K562 (cell line): ENCODE measurements around the gene LASP1. TPM values are rescaled to one million over a fixed set of nuclear protein-coding genes. Genes with fewer than 3 reads are reported as not detected.
A peak's percentile ranks its signal among the peaks of the same experiment; 100 is the strongest.

Source experiments
- ATAC-seq: fragments of 200-7000 bp; cut with Tn5 transposase; 3 replicates; pipeline ENCODE4 v1.9.1; 2020; ENCODE audit warnings: moderate library complexity
- BruUV-seq: library from RNA; stranded (reverse); fragments of 400-500 nt; replicated peaks from 2 replicates; lab custom pipeline; 2021; lab: Mats Ljungman, UMichigan
- CTCF ChIA-PET: fragments of 300-600 bp; formaldehyde crosslinking; extraction: SDS; loops from one replicate; lab custom pipeline; 2021; ENCODE audit warnings: low intra/inter-chr PET ratio; lab: Yijun Ruan, JAX
- POLR2A ChIA-PET: fragments of 300-600, 350-650 bp; sonication (Branson Sonifier 250); formaldehyde crosslinking; extraction: SDS; loops from one replicate; lab custom pipeline; 2021; ENCODE audit warnings: antibody characterized with exemption, inconsistent platforms; lab: Yijun Ruan, JAX
- DNase-seq, 4 experiments: peaks; one replicate each; pipeline versions ENCODE4 v3.0.0 to v3.0.0-alpha.2; 2011 to 2018; ENCODE audit warnings: low spot score in 3 of 4, mixed read lengths in 3 of 4; ENCODE audit errors: extremely low read depth in 1 of 4
- FAIRE-seq: peaks from 2 replicates; lab custom pipeline; 2011; peaks lifted over from hg19 to GRCh38; lab: Jason Lieb, UNC
- H2AFZ ChIP-seq: 2 replicates; pipeline ENCODE4 v1.6.0; 2011; ENCODE audit warnings: low read depth, low read length, control low read depth, inconsistent platforms
- H3K27ac ChIP-seq: fragments of 200-600 bp; 3 replicates; pipeline ENCODE4 v1.8.0; 2011; ENCODE audit warnings: low read depth, mild to moderate bottlenecking, control low read depth, inconsistent platforms, low read length, moderate library complexity, mixed read lengths; ENCODE audit errors: extremely low read depth
- H3K27me3 ChIP-seq, 2 experiments: fragments of 300-600 bp in 1 of 2; 2 replicates in 1 of 2; 3 replicates in 1 of 2; pipeline versions ENCODE4 v1.6.0 to v1.8.0; 2011; ENCODE audit warnings: inconsistent platforms in 2 of 2, low read length in 2 of 2, mild to moderate bottlenecking in 1 of 2, mixed read lengths in 1 of 2, moderate library complexity in 1 of 2; ENCODE audit not compliant: control insufficient read depth in 2 of 2, insufficient read depth in 2 of 2
- H3K36me3 ChIP-seq: fragments of 300-600 bp; 3 replicates; pipeline ENCODE4 v1.8.0; 2011; ENCODE audit warnings: mild to moderate bottlenecking, low read length, inconsistent platforms; ENCODE audit not compliant: control insufficient read depth, insufficient read depth
- H3K4me1 ChIP-seq, 2 experiments: fragments of 200-600 bp in 1 of 2; replicated peaks in 1 of 2; 2 replicates in 1 of 2; 3 replicates in 1 of 2; pipeline versions ENCODE4 v1.5.1 to v1.8.0; 2011; ENCODE audit warnings: inconsistent platforms in 2 of 2, low read length in 2 of 2, mild to moderate bottlenecking in 1 of 2, mixed read lengths in 1 of 2, moderate library complexity in 1 of 2; ENCODE audit not compliant: control insufficient read depth in 2 of 2, insufficient read depth in 2 of 2
- H3K4me2 ChIP-seq: 2 replicates; pipeline ENCODE4 v1.6.1; 2011; ENCODE audit warnings: low read length, control low read depth, inconsistent platforms, mixed read lengths; ENCODE audit not compliant: insufficient read depth
- H3K4me3 ChIP-seq: fragments of 200-600 bp; sonication (generic), shearing (Covaris generic); 2 replicates; pipeline ENCODE4 v1.5.1; 2016; ENCODE audit warnings: control low read depth, inconsistent platforms
- H3K79me2 ChIP-seq: fragments of 200-600 bp; 3 replicates; pipeline ENCODE4 v1.8.0; 2011; ENCODE audit warnings: low read length, inconsistent platforms; ENCODE audit not compliant: control insufficient read depth, insufficient read depth
- H3K9ac ChIP-seq, 2 experiments: 2 replicates each; pipeline versions ENCODE4 v1.6.0 to v1.6.1; 2011; ENCODE audit warnings: low read depth in 2 of 2, low read length in 2 of 2, control low read depth in 1 of 2, inconsistent platforms in 1 of 2, mild to moderate bottlenecking in 1 of 2, mixed read lengths in 1 of 2; ENCODE audit not compliant: insufficient read depth in 1 of 2
- H3K9me1 ChIP-seq: one replicate; pipeline ENCODE4 v1.6.0; 2011; ENCODE audit warnings: inconsistent platforms, mild to moderate bottlenecking, low read length, moderate library complexity; ENCODE audit not compliant: control insufficient read depth, insufficient read depth
- H3K9me3 ChIP-seq: replicated peaks from 2 replicates; pipeline ENCODE4 v1.5.1; 2011; ENCODE audit warnings: low read depth, low read length, inconsistent platforms; ENCODE audit not compliant: control insufficient read depth, insufficient read depth
- H4K20me1 ChIP-seq: replicated peaks from 2 replicates; pipeline ENCODE4 v1.6.1; 2011; ENCODE audit warnings: low read length, inconsistent platforms, mixed read lengths; ENCODE audit not compliant: control insufficient read depth, insufficient read depth
- KLF16 ChIP-seq: IDR thresholded peaks from 2 replicates; pipeline ENCODE4 v1.6.1; 2016; ENCODE audit warnings: antibody characterized with exemption
- PBX2 ChIP-seq, 2 experiments: IDR thresholded peaks in 1 of 2; conservative IDR thresholded peaks in 1 of 2; 2 replicates each; pipeline ENCODE4 v1.6.1; 2016; ENCODE audit warnings: low read depth in 2 of 2, mild to moderate bottlenecking in 1 of 2, missing compliant biosample characterization in 1 of 2, missing genetic modification characterization in 1 of 2, moderate library complexity in 1 of 2
- RAD21 ChIP-seq, 2 experiments: fragments of 250-450 bp in 1 of 2; fragments of 450-650 bp in 1 of 2; sonication (Bioruptor Pico) in 1 of 2; formaldehyde crosslinking in 1 of 2; IDR thresholded peaks in 1 of 2; conservative IDR thresholded peaks in 1 of 2; 2 replicates each; pipeline versions ENCODE4 v1.4.0 to v1.8.0; 2020 to 2022; ENCODE audit warnings: mild to moderate bottlenecking in 2 of 2, moderate library complexity in 1 of 2
- SIRT6 ChIP-seq: IDR thresholded peaks from one replicate; pipeline ENCODE4 v1.6.1; 2012; ENCODE audit warnings: low read depth, mild to moderate bottlenecking, control low read depth, inconsistent platforms, low read length, moderate library complexity
- SIX5 ChIP-seq, 2 experiments: IDR thresholded peaks; 2 replicates each; pipeline ENCODE4 v1.6.1; 2011; ENCODE audit warnings: low read length in 2 of 2, borderline replicate concordance in 1 of 2, low read depth in 1 of 2, mild to moderate bottlenecking in 1 of 2, moderate library complexity in 1 of 2; ENCODE audit not compliant: insufficient read depth in 1 of 2
- ZNF175 ChIP-seq: fragments of 200-800 bp; sonication (Bioruptor generic); IDR thresholded peaks from 2 replicates; pipeline ENCODE4 v1.6.1; 2016; ENCODE audit warnings: low read depth, mild to moderate bottlenecking, missing genetic modification characterization, missing compliant biosample characterization
- ZNF23 ChIP-seq: fragments of 250-450 bp; sonication (Bioruptor Pico); IDR thresholded peaks from 2 replicates; pipeline ENCODE4 v1.4.0; 2020; ENCODE audit warnings: mild to moderate bottlenecking
- WGBS: fragments of 100-300 bp; shearing (Covaris generic); methylation state at CpG from one replicate; pipeline ENCODE4 v1.1.6; 2016; ENCODE audit warnings: low coverage, mixed read lengths; ENCODE audit not compliant: insufficient coverage; ENCODE audit errors: missing lambda C conversion rate; 5-methylcytosine and 5-hydroxymethylcytosine counted together
- in situ Hi-C: fragments of 300-500 bp; cut with MboI; formaldehyde crosslinking; loops from 4 replicates; pipeline ENCODE4 v1.15.0; 2018; ENCODE audit warnings: inconsistent platforms, mixed read lengths
- intact Hi-C: fragments of 100-400 bp; cut with micrococcal nuclease; formaldehyde crosslinking; loops from 2 replicates; pipeline ENCODE4 v1.14.2; 2022
- polyA plus RNA-seq, 8 experiments: library from polyadenylated mRNA; depleted of rRNA in 4 of 8; stranded (reverse) in 5 of 8; unstranded in 3 of 8; fragments of >200 nt; fragmentation: Nextera tagmentation in 2 of 8; fragmentation: Illumina TruSeq in 1 of 8; extraction: Ambion mirVana in 2 of 8; extraction: Trizol in 1 of 8; gene quantifications; 2 replicates each; pipeline versions ENCODE4 v1.2.1 to v1.2.3, GENCODE V29; 2011 to 2014; ENCODE audit warnings: inconsistent platforms in 1 of 8, missing spikeins in 1 of 8
- total RNA-seq, 7 experiments: library from RNA; depleted of rRNA in 6 of 7; stranded (reverse); fragments of >200 nt in 6 of 7; fragmentation: Illumina TruSeq in 2 of 7; extraction: Trizol in 2 of 7; gene quantifications; 2 replicates each; pipeline versions ENCODE4 v1.2.1 to v1.2.3, GENCODE V29; 2011 to 2021; ENCODE audit warnings: low replicate concordance in 1 of 7
- TF ChIP-seq, protein P1 (sequence below): fragments of 450-650 bp; IDR thresholded peaks from 2 replicates; pipeline ENCODE4 v1.6.1; 2018; ENCODE audit not compliant: partially characterized antibody

LASP1 gene
- total and polyA plus RNA-seq, 9 of the 15 experiments (the other 6 are each of a cell fraction or from before 2014, with no cell fraction given) = 23.0 to 125 (median 55.3) TPM

DNA sequence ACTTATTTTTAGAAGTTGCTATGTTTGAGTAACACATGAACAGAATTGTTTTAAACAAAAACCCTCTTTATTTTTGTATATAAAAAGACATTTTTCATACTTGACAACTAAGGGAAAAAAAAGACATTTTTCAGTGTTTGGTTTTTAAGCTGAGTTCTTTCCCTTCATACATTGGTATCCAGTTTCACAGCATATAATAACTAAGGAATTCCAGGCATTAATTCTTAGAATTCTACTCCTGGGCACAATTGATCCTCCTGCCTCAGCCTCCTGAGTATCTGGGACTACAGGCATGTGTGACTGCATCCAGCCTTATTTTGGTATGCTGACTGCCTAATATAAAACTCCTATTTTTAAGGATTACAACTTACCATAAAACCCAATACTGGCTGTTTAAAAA, 88.9 kb downstream of the LASP1 start:
- Histone ChIP-seq H3K79me2 (no peaks in the 10 kb centered on the region), H3K36me3 (no peaks in the 10 kb centered on the region), H3K4me3 (no peak overlapping the region), H3K9me3 (no peaks in the 10 kb centered on the region), H3K27me3 (no peaks in the 10 kb centered on the region), H2AFZ (0 out of 2 replicates have a peak overlapping the region, but pooled peaks have one; percentile 20), H3K9me1 (no peaks in the 10 kb centered on the region), H3K9ac (no peak overlapping the region), H3K27ac (no peak overlapping the region), H3K4me2 (no peak overlapping the region), H4K20me1 (no peaks in the 10 kb centered on the region), H3K4me1 (no peaks in the 10 kb centered on the region; a peak in 1 of 5 replicates)
- FAIRE-seq = no peak
- in situ Hi-C loops = no loop called here
- ChIA-PET CTCF (no interaction called here), POLR2A (interaction anchor here (0.6 to 1.0 kb wide), 3 partner anchors 62 to 144 kb away, joined by 3 to 4 read pairs (median 3); no protein-coding TSS in a partner anchor)
- no TSS peak for BruUV-seq
- intact Hi-C loops = no loop called here
- ATAC-seq = no peak
- no peak for DNase-seq
- TF ChIP-seq ZNF175 (CRISPR knock-in tag) (no peak), SIRT6 (no peak)

GRCh38 chr17:38959508-38959907, 89.7 kb downstream of the LASP1 start:
- in situ Hi-C loops = no loop called here
- BruUV-seq = no TSS peak
- Histone ChIP-seq H3K4me2 (no peak overlapping the region), H4K20me1 (no peaks in the 10 kb centered on the region), H3K27me3 (no peaks in the 10 kb centered on the region), H3K9me1 (no peaks in the 10 kb centered on the region), H3K36me3 (no peaks in the 10 kb centered on the region), H3K27ac (no peak overlapping the region), H3K4me3 (no peak overlapping the region), H3K9me3 (no peaks in the 10 kb centered on the region), H3K79me2 (no peaks in the 10 kb centered on the region), H3K9ac (no peak overlapping the region), H3K4me1 (no peaks in the 10 kb centered on the region; a peak in 1 of 5 replicates), H2AFZ (no peak overlapping the region)
- ATAC-seq (no peak), DNase-seq (no peak), FAIRE-seq (no peak)
- CTCF ChIA-PET = no interaction called here
- POLR2A ChIA-PET = interaction anchor here (0.6 to 0.7 kb wide), 2 partner anchors 9 to 19 kb away, joined by 3 read pairs; no protein-coding TSS in a partner anchor
- WGBS = 38% methylated on average over 3 of the region's 3 CpGs
- intact Hi-C loops = no loop called here
- TF ChIP-seq, protein P1, sequence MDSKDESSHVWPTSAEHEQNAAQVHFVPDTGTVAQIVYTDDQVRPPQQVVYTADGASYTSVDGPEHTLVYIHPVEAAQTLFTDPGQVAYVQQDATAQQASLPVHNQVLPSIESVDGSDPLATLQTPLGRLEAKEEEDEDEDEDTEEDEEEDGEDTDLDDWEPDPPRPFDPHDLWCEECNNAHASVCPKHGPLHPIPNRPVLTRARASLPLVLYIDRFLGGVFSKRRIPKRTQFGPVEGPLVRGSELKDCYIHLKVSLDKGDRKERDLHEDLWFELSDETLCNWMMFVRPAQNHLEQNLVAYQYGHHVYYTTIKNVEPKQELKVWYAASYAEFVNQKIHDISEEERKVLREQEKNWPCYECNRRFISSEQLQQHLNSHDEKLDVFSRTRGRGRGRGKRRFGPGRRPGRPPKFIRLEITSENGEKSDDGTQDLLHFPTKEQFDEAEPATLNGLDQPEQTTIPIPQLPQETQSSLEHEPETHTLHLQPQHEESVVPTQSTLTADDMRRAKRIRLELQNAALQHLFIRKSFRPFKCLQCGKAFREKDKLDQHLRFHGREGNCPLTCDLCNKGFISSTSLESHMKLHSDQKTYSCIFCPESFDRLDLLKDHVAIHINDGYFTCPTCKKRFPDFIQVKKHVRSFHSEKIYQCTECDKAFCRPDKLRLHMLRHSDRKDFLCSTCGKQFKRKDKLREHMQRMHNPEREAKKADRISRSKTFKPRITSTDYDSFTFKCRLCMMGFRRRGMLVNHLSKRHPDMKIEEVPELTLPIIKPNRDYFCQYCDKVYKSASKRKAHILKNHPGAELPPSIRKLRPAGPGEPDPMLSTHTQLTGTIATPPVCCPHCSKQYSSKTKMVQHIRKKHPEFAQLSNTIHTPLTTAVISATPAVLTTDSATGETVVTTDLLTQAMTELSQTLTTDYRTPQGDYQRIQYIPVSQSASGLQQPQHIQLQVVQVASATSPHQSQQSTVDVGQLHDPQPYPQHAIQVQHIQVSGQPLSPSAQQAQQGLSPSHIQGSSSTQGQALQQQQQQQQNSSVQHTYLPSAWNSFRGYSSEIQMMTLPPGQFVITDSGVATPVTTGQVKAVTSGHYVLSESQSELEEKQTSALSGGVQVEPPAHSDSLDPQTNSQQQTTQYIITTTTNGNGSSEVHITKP = no peak
- TF ChIP-seq KLF16 (no peak), RAD21 (CRISPR knock-in tag; conservative IDR thresholded peaks at IDR 0.05 in 1 of 2, IDR thresholded peaks at IDR 0.05 in 1 of 2) (no peak), ZNF23 (no peak), SIX5 (IDR thresholded peaks at IDR 0.05; ENCODE audit: borderline replicate concordance in 1 of 2, insufficient read depth in 1 of 2, low read depth in 1 of 2, low read length in 2 of 2) (no peak), PBX2 (CRISPR knock-in tag; IDR thresholded peaks at IDR 0.05; ENCODE audit: low read depth) (no peak), PBX2 (tag; conservative IDR thresholded peaks at IDR 0.05; ENCODE audit: low read depth) (no peak)
